Measurements from ENCODE around the gene CISD1.

Gene CISD1

GRCh38 chr10:58258977-58259692 is 9.8 kb upstream of the CISD1 start:
- peaks cover 32 to 60% (median 55%) of the 10 kb centered on the region in 11 experiments for H3K9me3 ChIP-seq (replicated peaks in 1 of 11)
- peaks cover 8 to 60% (median 16%) of the 10 kb centered on the region in 10 experiments; a peak in 18 of 20 replicates for H3K4me1 ChIP-seq
- H3K27ac ChIP-seq: no peak overlapping the region
- peaks cover 0 to 86% (median 6%) of the 10 kb centered on the region in 11 experiments; a peak in 7 of 22 replicates for H4K20me1 ChIP-seq
- H3K4me3 ChIP-seq: no peak overlapping the region
- H3K36me3 ChIP-seq: peaks cover 40 to 63% (median 57%) of the 10 kb centered on the region in 11 experiments
- no peaks in the 10 kb centered on the region for H3K27me3 ChIP-seq
- no peak overlapping the region for H3K4me2 ChIP-seq
- no peak for TF ChIP-seq Cebpa-rat (IDR thresholded peaks at IDR 0.05)
- no peak overlapping the region for H3K9ac ChIP-seq

- H3K27me3 ChIP-seq: no peaks in the 10 kb centered on the region
- peak overlapping the region in 2 of 11 experiments; percentile 15 to 59; a peak in 2 of 22 replicates for H3K4me2 ChIP-seq
- peaks cover 20 to 48% (median 43%) of the 10 kb centered on the region in 11 experiments for H3K9me3 ChIP-seq (replicated peaks in 1 of 11)
- peaks cover 9 to 58% (median 20%) of the 10 kb centered on the region in 10 experiments; a peak in 18 of 20 replicates for H3K4me1 ChIP-seq
- TF ChIP-seq Cebpa-rat (IDR thresholded peaks at IDR 0.05): no peak
- peaks cover 0 to 78% (median 6%) of the 10 kb centered on the region in 11 experiments; a peak in 6 of 22 replicates for H4K20me1 ChIP-seq
- no peak overlapping the region for H3K4me3 ChIP-seq
- H3K27ac ChIP-seq: no peak overlapping the region
- peaks cover 32 to 53% (median 48%) of the 10 kb centered on the region in 11 experiments for H3K36me3 ChIP-seq
- H3K9ac ChIP-seq: no peak overlapping the region
These were observed 8.6 kb upstream of the CISD1 start for GRCh38 chr10:58260334-58260733.

GRCh38 chr10:58262766-58263165 is 6.2 kb upstream of the CISD1 start:
- Histone ChIP-seq H3K4me2 (peak overlapping the region in 10 of 11 experiments; percentile 23 to 96 (median 93); a peak in 14 of 22 replicates), H4K20me1 (peaks cover 0 to 58% (median 6%) of the 10 kb centered on the region in 11 experiments; a peak in 8 of 22 replicates)

GRCh38 chr10:58264780-58265179 is 4.2 kb upstream of the CISD1 start:
- H3K9ac ChIP-seq: peak overlapping the region; percentile 92 to 99 (median 97); a peak in 17 of 22 replicates
- peak overlapping the region; percentile 72 to 97 (median 90); a peak in 19 of 20 replicates for H3K4me3 ChIP-seq
- peaks cover 0 to 40% (median 6%) of the 10 kb centered on the region in 11 experiments; a peak in 8 of 22 replicates for H4K20me1 ChIP-seq
- H3K4me1 ChIP-seq: peaks cover 9 to 50% (median 24%) of the 10 kb centered on the region in 10 experiments; a peak in 19 of 20 replicates
- H3K9me3 ChIP-seq (replicated peaks in 1 of 11): peaks cover 0 to 7% (median under 1%) of the 10 kb centered on the region in 11 experiments; a peak in 7 of 22 replicates
- H3K36me3 ChIP-seq: peaks cover 0 to 13% (median 4%) of the 10 kb centered on the region in 11 experiments; a peak in 14 of 22 replicates
- TF ChIP-seq Cebpa-rat (IDR thresholded peaks at IDR 0.05): no peak
- H3K27me3 ChIP-seq: no peaks in the 10 kb centered on the region
- H3K4me2 ChIP-seq: peak overlapping the region; percentile 45 to 96 (median 93); a peak in 19 of 22 replicates
- peak overlapping the region; percentile 92 to 100 (median 96); a peak in 21 of 22 replicates for H3K27ac ChIP-seq

More at GRCh38 chr10:58262766-58263165, 6.2 kb upstream of the CISD1 start:
- peaks cover 9 to 30% (median 24%) of the 10 kb centered on the region in 11 experiments; a peak in 20 of 22 replicates for H3K36me3 ChIP-seq
- no peak overlapping the region for H3K4me3 ChIP-seq
- peaks cover 0 to 24% (median 19%) of the 10 kb centered on the region in 11 experiments; a peak in 18 of 22 replicates for H3K9me3 ChIP-seq (replicated peaks in 1 of 11)
- peak overlapping the region in 5 of 11 experiments; percentile 29 to 99 (median 43); a peak in 5 of 22 replicates for H3K27ac ChIP-seq
- H3K4me1 ChIP-seq: peaks cover 9 to 57% (median 22%) of the 10 kb centered on the region in 10 experiments; a peak in 18 of 20 replicates
- H3K27me3 ChIP-seq: no peaks in the 10 kb centered on the region
- no peak for TF ChIP-seq Cebpa-rat (IDR thresholded peaks at IDR 0.05)
- H3K9ac ChIP-seq: 0 out of 22 replicates have a peak overlapping the region, but pooled peaks of 1 of the 11 experiments have one; percentile 22

- Histone ChIP-seq H4K20me1 (peaks cover 0 to 36% (median 6%) of the 10 kb centered on the region in 11 experiments; a peak in 8 of 22 replicates), H3K27me3 (no peaks in the 10 kb centered on the region), H3K4me2 (peak overlapping the region; percentile 76 to 96 (median 93); a peak in 20 of 22 replicates), H3K4me1 (peaks cover 12 to 50% (median 29%) of the 10 kb centered on the region in 10 experiments), H3K27ac (peak overlapping the region; percentile 92 to 100 (median 96)), H3K36me3 (peaks cover 0 to 10% (median 0%) of the 10 kb centered on the region in 11 experiments; a peak in 3 of 22 replicates), H3K4me3 (peak overlapping the region; percentile 72 to 97 (median 90)), H3K9ac (peak overlapping the region; percentile 92 to 99 (median 97); a peak in 20 of 22 replicates), H3K9me3 (replicated peaks in 1 of 11) (peaks cover 0 to 5% (median 0%) of the 10 kb centered on the region in 11 experiments; a peak in 2 of 22 replicates)
- no peak for TF ChIP-seq Cebpa-rat (IDR thresholded peaks at IDR 0.05)
These were observed 3.7 kb upstream of the CISD1 start for GRCh38 chr10:58265249-58265648.

- Histone ChIP-seq H3K9ac (peak overlapping the region; percentile 92 to 99 (median 97)), H3K27ac (peak overlapping the region; percentile 92 to 100 (median 96)), H3K4me3 (peak overlapping the region; percentile 72 to 97 (median 90))
These were observed 2.7 kb upstream of the CISD1 start for GRCh38 chr10:58266003-58266825.

GRCh38 chr10:58266826-58267712 is 1.9 kb upstream of the CISD1 start:
- Histone ChIP-seq H3K9ac (peak overlapping the region; percentile 92 to 99 (median 97)), H3K4me1 (peaks cover 19 to 46% (median 37%) of the 10 kb centered on the region in 10 experiments), H3K9me3 (replicated peaks in 1 of 11) (peaks cover 0 to 4% (median 0%) of the 10 kb centered on the region in 11 experiments; a peak in 1 of 22 replicates), H3K27ac (peak overlapping the region; percentile 92 to 100 (median 96)), H3K36me3 (peaks cover 0 to 20% (median 5%) of the 10 kb centered on the region in 11 experiments; a peak in 7 of 22 replicates), H3K4me2 (peak overlapping the region; percentile 76 to 96 (median 93)), H3K27me3 (no peaks in the 10 kb centered on the region), H3K4me3 (peak overlapping the region; percentile 72 to 97 (median 90)), H4K20me1 (peaks cover 0 to 22% (median 6%) of the 10 kb centered on the region in 11 experiments; a peak in 8 of 22 replicates)
- peak in 3 of 11 experiments; percentile 39 to 47 (median 41); a peak in 3 of 22 replicates for TF ChIP-seq Cebpa-rat (IDR thresholded peaks at IDR 0.05)

More at GRCh38 chr10:58266003-58266825, 2.7 kb upstream of the CISD1 start:
- Histone ChIP-seq H3K4me1 (peaks cover 19 to 46% (median 37%) of the 10 kb centered on the region in 10 experiments), H3K9me3 (replicated peaks in 1 of 11) (0 out of 22 replicates have a peak, but pooled peaks cover 0 to 4% (median 0%) of the 10 kb centered on the region in 11 experiments), H3K4me2 (peak overlapping the region; percentile 76 to 96 (median 93)), H3K27me3 (no peaks in the 10 kb centered on the region), H4K20me1 (peaks cover 0 to 27% (median 6%) of the 10 kb centered on the region in 11 experiments; a peak in 8 of 22 replicates), H3K36me3 (peaks cover 0 to 12% (median 0%) of the 10 kb centered on the region in 11 experiments; a peak in 4 of 22 replicates)
- no peak for TF ChIP-seq Cebpa-rat (IDR thresholded peaks at IDR 0.05)

All from BLaER1 treated with 17β-estradiol and CSF1 and Interleukin-3, amounts not matched to agents 10 nM and 100 nM (cell line).